Astrocyte (in vitro differentiated cells and primary cell): ENCODE data around the gene DMTF1. TPM values are rescaled to one million over a fixed set of nuclear protein-coding genes. Genes with fewer than 3 reads are reported as not detected.

Source experiments
- DNase-seq: peaks from one replicate; pipeline ENCODE4 v3.0.0-alpha.2; 2010; ENCODE audit warnings: low read depth
- FAIRE-seq: peaks from 2 replicates; lab custom pipeline; 2011; peaks lifted over from hg19 to GRCh38; lab: Jason Lieb, UNC
- H2AFZ ChIP-seq: 2 replicates; pipeline ENCODE4 v1.6.0; 2012; ENCODE audit warnings: low read depth, low read length, inconsistent platforms
- H3K27ac ChIP-seq: 2 replicates; pipeline ENCODE4 v1.5.1; 2011; ENCODE audit warnings: low read depth, low read length, inconsistent platforms
- H3K27me3 ChIP-seq: 2 replicates; pipeline ENCODE4 v1.6.0; 2011; ENCODE audit warnings: low read length, inconsistent platforms; ENCODE audit not compliant: insufficient read depth
- H3K36me3 ChIP-seq: 2 replicates; pipeline ENCODE4 v1.5.1; 2011; ENCODE audit warnings: low read length, inconsistent platforms; ENCODE audit not compliant: insufficient read depth
- H3K4me1 ChIP-seq: 2 replicates; pipeline ENCODE4 v1.5.1; 2011; ENCODE audit warnings: low read length, inconsistent platforms; ENCODE audit not compliant: insufficient read depth
- H3K4me2 ChIP-seq: 2 replicates; pipeline ENCODE4 v1.6.0; 2012; ENCODE audit warnings: low read length, inconsistent platforms
- H3K4me3 ChIP-seq: 2 replicates; pipeline ENCODE4 v1.5.1; 2011; ENCODE audit warnings: low read depth, mild to moderate bottlenecking, low read length, inconsistent platforms; ENCODE audit not compliant: insufficient read depth
- H3K79me2 ChIP-seq: 2 replicates; pipeline ENCODE4 v1.6.0; 2012; ENCODE audit warnings: mild to moderate bottlenecking, low read length, inconsistent platforms; ENCODE audit not compliant: insufficient read depth
- H3K9ac ChIP-seq: 2 replicates; pipeline ENCODE4 v1.6.0; 2012; ENCODE audit warnings: mild to moderate bottlenecking, low read length, inconsistent platforms
- H3K9me3 ChIP-seq: 2 replicates; pipeline ENCODE4 v1.5.1; 2012; ENCODE audit warnings: low read depth, mild to moderate bottlenecking, low read length, inconsistent platforms; ENCODE audit not compliant: insufficient read depth
- H4K20me1 ChIP-seq: 2 replicates; pipeline ENCODE4 v1.6.0; 2012; ENCODE audit warnings: low read length, inconsistent platforms; ENCODE audit not compliant: insufficient read depth
- H3K27ac Mint-ChIP-seq: one replicate; pipeline ENCODE4 v1.8.0; 2021; ENCODE audit warnings: mild to moderate bottlenecking, mixed read lengths; ENCODE audit not compliant: unreplicated experiment
- H3K27me3 Mint-ChIP-seq: one replicate; pipeline ENCODE4 v1.8.0; 2021; ENCODE audit warnings: low read depth, mixed read lengths; ENCODE audit not compliant: unreplicated experiment
- H3K36me3 Mint-ChIP-seq: one replicate; pipeline ENCODE4 v1.8.0; 2021; ENCODE audit warnings: low read depth, mixed read lengths; ENCODE audit not compliant: unreplicated experiment
- H3K4me1 Mint-ChIP-seq: one replicate; pipeline ENCODE4 v1.8.0; 2021; ENCODE audit warnings: low read depth, mixed read lengths; ENCODE audit not compliant: unreplicated experiment
- H3K4me3 Mint-ChIP-seq: one replicate; pipeline ENCODE4 v1.8.0; 2021; ENCODE audit warnings: mild to moderate bottlenecking, moderate library complexity, mixed read lengths; ENCODE audit not compliant: unreplicated experiment
- H3K9me3 Mint-ChIP-seq: one replicate; pipeline ENCODE4 v1.8.0; 2021; ENCODE audit warnings: mild to moderate bottlenecking, mixed read lengths; ENCODE audit not compliant: unreplicated experiment
- EZH2 ChIP-seq: IDR thresholded peaks from 2 replicates; pipeline ENCODE4 v1.6.1; 2012; ENCODE audit warnings: mild to moderate bottlenecking, low read length, inconsistent platforms; ENCODE audit not compliant: insufficient read depth
- total RNA-seq: library from RNA; stranded (reverse); gene quantifications from 2 replicates; pipeline ENCODE4 v1.2.1, GENCODE V29; 2021
- TF ChIP-seq, protein P1 (sequence below): IDR thresholded peaks from 2 replicates; pipeline ENCODE4 v1.5.1; 2011; ENCODE audit warnings: low read depth, mild to moderate bottlenecking, inconsistent platforms, low read length, moderate library complexity; ENCODE audit not compliant: insufficient read depth

DMTF1 gene
- total RNA-seq, 1 donor from 2014 or later: 89.2 TPM

- H3K36me3 ChIP-seq: no peaks in the 10 kb centered on the region
- H3K4me1 Mint-ChIP-seq: no peaks in the 10 kb centered on the region
- H3K9ac ChIP-seq: no peak overlapping the region
- no peak overlapping the region for H2AFZ ChIP-seq
- H3K27me3 Mint-ChIP-seq: no peaks in the 10 kb centered on the region
- no peak overlapping the region for H3K4me2 ChIP-seq
- no peaks in the 10 kb centered on the region for H4K20me1 ChIP-seq
- FAIRE-seq (no peak), DNase-seq (no peak)
- no peaks in the 10 kb centered on the region for H3K36me3 Mint-ChIP-seq
- H3K27ac ChIP-seq: no peak overlapping the region
- no peak overlapping the region for H3K4me3 ChIP-seq
- TF ChIP-seq EZH2: no peak
- TF ChIP-seq, protein P1, sequence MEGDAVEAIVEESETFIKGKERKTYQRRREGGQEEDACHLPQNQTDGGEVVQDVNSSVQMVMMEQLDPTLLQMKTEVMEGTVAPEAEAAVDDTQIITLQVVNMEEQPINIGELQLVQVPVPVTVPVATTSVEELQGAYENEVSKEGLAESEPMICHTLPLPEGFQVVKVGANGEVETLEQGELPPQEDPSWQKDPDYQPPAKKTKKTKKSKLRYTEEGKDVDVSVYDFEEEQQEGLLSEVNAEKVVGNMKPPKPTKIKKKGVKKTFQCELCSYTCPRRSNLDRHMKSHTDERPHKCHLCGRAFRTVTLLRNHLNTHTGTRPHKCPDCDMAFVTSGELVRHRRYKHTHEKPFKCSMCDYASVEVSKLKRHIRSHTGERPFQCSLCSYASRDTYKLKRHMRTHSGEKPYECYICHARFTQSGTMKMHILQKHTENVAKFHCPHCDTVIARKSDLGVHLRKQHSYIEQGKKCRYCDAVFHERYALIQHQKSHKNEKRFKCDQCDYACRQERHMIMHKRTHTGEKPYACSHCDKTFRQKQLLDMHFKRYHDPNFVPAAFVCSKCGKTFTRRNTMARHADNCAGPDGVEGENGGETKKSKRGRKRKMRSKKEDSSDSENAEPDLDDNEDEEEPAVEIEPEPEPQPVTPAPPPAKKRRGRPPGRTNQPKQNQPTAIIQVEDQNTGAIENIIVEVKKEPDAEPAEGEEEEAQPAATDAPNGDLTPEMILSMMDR: no peak
- H3K79me2 ChIP-seq: no peaks in the 10 kb centered on the region
- H3K9me3 Mint-ChIP-seq: no peaks in the 10 kb centered on the region
- no peak overlapping the region for H3K4me3 Mint-ChIP-seq
- no peak overlapping the region for H3K27ac Mint-ChIP-seq
- no peaks in the 10 kb centered on the region for H3K9me3 ChIP-seq
- no peaks in the 10 kb centered on the region for H3K27me3 ChIP-seq
- no peaks in the 10 kb centered on the region for H3K4me1 ChIP-seq
These were observed 45.2 kb upstream of the DMTF1 start for GRCh38 chr7:87106974-87107612.

DNA sequence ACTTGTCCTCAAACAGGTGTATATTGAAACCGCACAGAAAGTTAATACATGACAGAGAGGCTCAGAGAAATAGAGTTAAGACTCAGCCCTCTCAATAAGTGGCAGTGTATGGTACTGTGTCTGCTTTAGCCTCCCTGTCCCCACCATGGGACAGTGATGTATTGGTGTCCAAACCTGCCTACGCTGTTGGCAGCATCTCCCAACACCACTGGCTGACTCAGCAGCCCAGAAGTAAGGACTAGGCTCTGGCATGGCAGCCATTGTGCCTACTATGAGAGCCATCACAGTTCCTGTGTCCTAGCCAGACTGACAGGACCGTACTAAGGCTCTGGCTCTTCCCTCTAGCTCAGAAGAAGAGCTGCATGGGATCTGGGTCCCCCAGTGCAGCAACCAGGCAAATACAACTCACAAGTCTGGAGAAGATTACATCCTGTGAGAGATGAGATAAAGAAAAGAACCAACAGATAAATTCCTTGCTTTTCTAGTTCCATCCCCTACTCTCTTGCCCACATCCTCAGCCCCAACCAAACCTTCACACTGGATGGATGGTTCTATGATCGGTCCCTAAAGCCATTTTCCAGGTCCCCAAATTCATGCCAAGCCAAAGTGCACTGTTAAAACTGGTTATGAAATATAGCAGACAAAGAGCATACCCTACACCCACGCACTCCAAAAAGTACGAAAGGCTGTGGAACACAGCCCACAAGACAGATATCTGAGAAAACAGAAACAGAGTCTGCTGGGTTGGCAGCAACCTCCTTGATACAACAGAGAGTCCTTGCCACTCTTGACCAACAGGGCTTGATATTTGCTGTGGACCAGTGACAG, 44.1 kb upstream of the DMTF1 start:
- no peak for DNase-seq
- Mint-ChIP-seq H3K4me3 (no peak overlapping the region), H3K4me1 (no peaks in the 10 kb centered on the region), H3K9me3 (no peaks in the 10 kb centered on the region), H3K36me3 (no peaks in the 10 kb centered on the region), H3K27me3 (no peaks in the 10 kb centered on the region), H3K27ac (no peak overlapping the region)
- Histone ChIP-seq H3K9me3 (no peaks in the 10 kb centered on the region), H2AFZ (no peak overlapping the region), H3K9ac (no peak overlapping the region), H4K20me1 (no peaks in the 10 kb centered on the region), H3K79me2 (no peaks in the 10 kb centered on the region), H3K27me3 (no peaks in the 10 kb centered on the region), H3K4me3 (no peak overlapping the region), H3K4me2 (no peak overlapping the region), H3K27ac (no peak overlapping the region), H3K36me3 (no peaks in the 10 kb centered on the region), H3K4me1 (no peaks in the 10 kb centered on the region)
- TF ChIP-seq, protein P1: no peak
- no peak for TF ChIP-seq EZH2
- no peak for FAIRE-seq
